ENCODE results near the gene PLXNA1. TPM values are rescaled to one million over a fixed set of nuclear protein-coding genes. Genes with fewer than 3 reads are reported as not detected.

PLXNA1 gene
- total RNA-seq, 4 donors from 2014 or later = 19.7 to 27.5 (median 23.9) TPM

DNA sequence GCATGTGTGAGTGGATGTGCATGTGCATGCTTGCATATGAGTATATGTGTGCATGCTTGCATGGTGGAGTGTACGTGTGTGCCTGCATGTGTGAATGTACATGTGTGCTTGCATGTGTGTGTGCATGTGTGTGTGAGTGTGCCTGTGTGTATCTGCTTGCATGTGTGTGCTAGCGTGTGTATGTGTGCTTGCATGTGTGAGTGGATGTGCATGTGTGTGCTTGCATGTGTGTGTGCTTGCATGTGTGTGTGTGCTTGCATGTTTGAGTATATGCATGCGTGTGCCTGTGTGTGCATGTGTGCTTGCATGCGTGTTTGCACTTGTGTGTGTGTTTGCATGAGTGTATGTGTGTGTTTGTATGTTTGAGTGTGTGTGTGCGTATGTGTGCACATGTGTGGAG is 4.6 kb upstream of the PLXNA1 start:
- peaks cover 0 to 13% (median 0%) of the 10 kb centered on the region in 4 donors for H3K27me3 ChIP-seq
- WGBS, 2 donors = 83 to 85% methylated on average over 5 of the region's 5 CpGs
- H3K36me3 ChIP-seq = no peaks in the 10 kb centered on the region
- H3K9me3 ChIP-seq = peaks cover 0 to 12% (median 12%) of the 10 kb centered on the region in 3 donors
- DNase-seq = no peak
- no peak overlapping the region for H3K4me3 ChIP-seq
- TF ChIP-seq POLR2A (IDR thresholded peaks at IDR 0.05) = no peak
- no peak for TF ChIP-seq CTCF (IDR thresholded peaks at IDR 0.05)
- no peak overlapping the region for H3K27ac ChIP-seq
- peaks cover 6 to 14% (median 6%) of the 10 kb centered on the region in 3 donors for H3K4me1 ChIP-seq
- intact Hi-C loops (cut with DNase I) = no loop called here

GRCh38 chr3:126979046-126979628 is 3.8 kb upstream of the PLXNA1 start:
- Histone ChIP-seq H3K27ac (no peak overlapping the region), H3K4me3 (no peak overlapping the region), H3K4me1 (peaks cover 9 to 20% (median 13%) of the 10 kb centered on the region in 3 donors), H3K36me3 (no peaks in the 10 kb centered on the region), H3K27me3 (peaks cover 0 to 13% (median 0%) of the 10 kb centered on the region in 4 donors), H3K9me3 (peaks cover 0 to 10% (median 9%) of the 10 kb centered on the region in 3 donors)
- intact Hi-C loops (cut with DNase I) = no loop called here
- no peak for DNase-seq
- TF ChIP-seq CTCF (IDR thresholded peaks at IDR 0.05) = no peak
- TF ChIP-seq POLR2A (IDR thresholded peaks at IDR 0.05) = no peak
- WGBS, 2 donors = 46 to 68% methylated on average over 3 to 4 of the region's 5 CpGs

GRCh38 chr3:126980266-126980811 is 2.6 kb upstream of the PLXNA1 start:
- intact Hi-C loops (cut with DNase I) = loop anchor here (5.0 to 10.0 kb wide), 3 partner anchors 228 to 474 kb away; no protein-coding TSS in a partner anchor
- Histone ChIP-seq H3K4me3 (no peak overlapping the region), H3K4me1 (peaks cover 18 to 32% (median 21%) of the 10 kb centered on the region in 3 donors), H3K27ac (no peak overlapping the region), H3K36me3 (no peaks in the 10 kb centered on the region), H3K27me3 (peaks cover 0 to 13% (median 0%) of the 10 kb centered on the region in 4 donors), H3K9me3 (no peaks in the 10 kb centered on the region)
- WGBS, 2 donors = 77 to 94% methylated on average over 3 to 10 of the region's 15 CpGs
- no peak for DNase-seq
- TF ChIP-seq CTCF (IDR thresholded peaks at IDR 0.05) (no peak), POLR2A (IDR thresholded peaks at IDR 0.05) (no peak)

GRCh38 chr3:126982126-126982470 is 817 bp upstream of the PLXNA1 start:
- intact Hi-C loops (cut with DNase I) = loop anchor here (5.0 to 10.0 kb wide), 3 partner anchors 230 to 473 kb away; no protein-coding TSS in a partner anchor
- H3K27me3 ChIP-seq = peaks cover 0 to 13% (median 0%) of the 10 kb centered on the region in 4 donors
- peak overlapping the region; percentile 37 to 95 (median 62) for H3K4me3 ChIP-seq

More at GRCh38 chr3:126982126-126982470, 817 bp upstream of the PLXNA1 start:
- peaks cover 23 to 50% (median 23%) of the 10 kb centered on the region in 3 donors for H3K4me1 ChIP-seq
- DNase-seq = no peak
- H3K27ac ChIP-seq = peak overlapping the region; percentile 83 to 93 (median 86)
- 0 to 7% methylated on average over 1 to 3 of the region's 12 CpGs for WGBS, 2 donors
- no peaks in the 10 kb centered on the region for H3K36me3 ChIP-seq
- no peaks in the 10 kb centered on the region for H3K9me3 ChIP-seq
- TF ChIP-seq CTCF (IDR thresholded peaks at IDR 0.05) = no peak
- no peak for TF ChIP-seq POLR2A (IDR thresholded peaks at IDR 0.05)

All from esophagus squamous epithelium (tissue), 5 donors.